Mammary epithelial cell (primary cell): ENCODE measurements around the gene C13orf46.

ENCODE experiments used
- CTCF ChIP-seq, 2 donors: IDR thresholded peaks in 1 of 2; conservative IDR thresholded peaks in 1 of 2; 2 replicates each; pipeline ENCODE4 v1.5.1; 2011 to 2012; ENCODE audit warnings: inconsistent platforms in 2 of 2, low read length in 2 of 2, mild to moderate bottlenecking in 2 of 2, control low read depth in 1 of 2, low read depth in 1 of 2; ENCODE audit not compliant: insufficient read depth in 1 of 2; ENCODE audit errors: extremely low read depth in 1 of 2
- EZH2 ChIP-seq: IDR thresholded peaks from 2 replicates; pipeline ENCODE4 v1.6.1; 2012; ENCODE audit warnings: low read length, inconsistent platforms, borderline replicate concordance

- TF ChIP-seq EZH2 (no peak), CTCF (conservative IDR thresholded peaks at IDR 0.05 in 1 of 2, IDR thresholded peaks at IDR 0.05 in 1 of 2; ENCODE audit: extremely low read depth in 1 of 2, insufficient read depth in 1 of 2, low read depth in 1 of 2, low read length in 2 of 2) (no peak)
Observed at GRCh38 chr13:113996912-113997745, 23.3 kb upstream of the C13orf46 start.
